ENCODE results near the gene SLC25A42. TPM values are rescaled to one million over a fixed set of nuclear protein-coding genes. Genes with fewer than 3 reads are reported as not detected.
"Not testable (repeated sequence)": the region's sequence is repeated elsewhere in the genome, so short reads cannot be mapped to it uniquely, and the experiment has no call there.

SLC25A42 gene
- 2.8 and 3.0 TPM in 2 replicates for total RNA-seq

GRCh38 chr19:19063183-19064097, at the start of gene SLC25A42:
TSS of gene SLC25A42 (plus strand) at chr19:19063994. CDS start at chr19:19096125, 32,131 bp downstream.
- Histone ChIP-seq H3K36me3 (ENCODE audit: control insufficient read depth, insufficient read depth, low read length) (no peaks in the 10 kb centered on the region), H3K27me3 (ENCODE audit: control insufficient read depth, insufficient read depth, low read length) (no peaks in the 10 kb centered on the region), H3K4me3 (ENCODE audit: low read depth, low read length) (peak within 1 kb of the TSS; percentile 65)
- peak; percentile 96 for DNase-seq (ENCODE audit: low read depth)
- TF ChIP-seq CTCF (IDR thresholded peaks at IDR 0.05; ENCODE audit: insufficient read depth, low read length, poor library complexity, severe bottlenecking), result no peak

- Histone ChIP-seq H3K4me3 (ENCODE audit: low read depth, low read length) (no peak overlapping the region), H3K27me3 (ENCODE audit: control insufficient read depth, insufficient read depth, low read length) (no peaks in the 10 kb centered on the region), H3K36me3 (ENCODE audit: control insufficient read depth, insufficient read depth, low read length) (peaks cover 6% of the 10 kb centered on the region)
- peak; percentile 50 for DNase-seq (ENCODE audit: low read depth)
- no peak for TF ChIP-seq CTCF (IDR thresholded peaks at IDR 0.05; ENCODE audit: insufficient read depth, low read length, poor library complexity, severe bottlenecking)
Observed at GRCh38 chr19:19021115-19021514, 42.7 kb upstream of the SLC25A42 start.

- DNase-seq (ENCODE audit: low read depth), result no peak
- Histone ChIP-seq H3K4me3 (ENCODE audit: low read depth, low read length) (no peak overlapping the region), H3K27me3 (ENCODE audit: control insufficient read depth, insufficient read depth, low read length) (no peaks in the 10 kb centered on the region), H3K36me3 (ENCODE audit: control insufficient read depth, insufficient read depth, low read length) (peaks cover 4% of the 10 kb centered on the region)
- TF ChIP-seq CTCF (IDR thresholded peaks at IDR 0.05; ENCODE audit: insufficient read depth, low read length, poor library complexity, severe bottlenecking), result no peak
Observed at GRCh38 chr19:19022380-19022961, 41.3 kb upstream of the SLC25A42 start.

- H3K27me3 ChIP-seq (ENCODE audit: control insufficient read depth, insufficient read depth, low read length); DNase-seq (ENCODE audit: low read depth); H3K36me3 ChIP-seq (ENCODE audit: control insufficient read depth, insufficient read depth, low read length); H3K4me3 ChIP-seq (ENCODE audit: low read depth, low read length): not testable (repeated sequence)
Observed at GRCh38 chr19:19023376-19023775, 40.4 kb upstream of the SLC25A42 start.

- Histone ChIP-seq H3K27me3 (ENCODE audit: control insufficient read depth, insufficient read depth, low read length) (no peaks in the 10 kb centered on the region), H3K36me3 (ENCODE audit: control insufficient read depth, insufficient read depth, low read length) (peaks cover 4% of the 10 kb centered on the region), H3K4me3 (ENCODE audit: low read depth, low read length) (no peak overlapping the region)
- DNase-seq (ENCODE audit: low read depth), result no peak
- TF ChIP-seq CTCF (IDR thresholded peaks at IDR 0.05; ENCODE audit: insufficient read depth, low read length, poor library complexity, severe bottlenecking), result no peak
Observed at GRCh38 chr19:19025861-19026260, 37.9 kb upstream of the SLC25A42 start.

- peak; percentile 35 for TF ChIP-seq CTCF (IDR thresholded peaks at IDR 0.05; ENCODE audit: insufficient read depth, low read length, poor library complexity, severe bottlenecking)
- H3K36me3 ChIP-seq (ENCODE audit: control insufficient read depth, insufficient read depth, low read length), result peaks cover 4% of the 10 kb centered on the region
- no peaks in the 10 kb centered on the region for H3K27me3 ChIP-seq (ENCODE audit: control insufficient read depth, insufficient read depth, low read length)
- no peak overlapping the region for H3K4me3 ChIP-seq (ENCODE audit: low read depth, low read length)
- no peak for DNase-seq (ENCODE audit: low read depth)
Observed at GRCh38 chr19:19026299-19026971, 37.4 kb upstream of the SLC25A42 start.

Data from kidney epithelial cell (primary cell).